Measurements from ENCODE around the gene MAPKAPK3. TPM values are rescaled to one million over a fixed set of nuclear protein-coding genes. Genes with fewer than 3 reads are reported as not detected.

The MAPKAPK3 gene
- total and polyA plus RNA-seq, 2 donors (not counting 3 experiments of a cell fraction or from before 2014, with no cell fraction given): 21.3 to 30.5 TPM

- no peaks in the 10 kb centered on the region for H3K9me3 ChIP-seq (replicated peaks; ENCODE audit: control insufficient read depth, insufficient read depth, low read length)
- no peak overlapping the region for H3K4me3 ChIP-seq (replicated peaks in 1 of 3; ENCODE audit: insufficient read depth in 1 of 3, low read depth in 1 of 3, low read length in 3 of 3)
- no peaks in the 10 kb centered on the region for H3K27me3 ChIP-seq (ENCODE audit: control insufficient read depth in 2 of 2, insufficient read depth in 2 of 2, low read length in 2 of 2)
- H3K79me2 ChIP-seq (ENCODE audit: control insufficient read depth, insufficient read depth, low read length): no peaks in the 10 kb centered on the region
- POLR2A ChIA-PET: no interaction called here
- no peak for FAIRE-seq
- no peaks in the 10 kb centered on the region for H3K4me1 ChIP-seq (ENCODE audit: control insufficient read depth, extremely low read depth, insufficient read depth, low read length)
- no peak overlapping the region for H3K9ac ChIP-seq (replicated peaks; ENCODE audit: extremely low read depth, insufficient read depth, low read length)
- no peaks in the 10 kb centered on the region for H3K36me3 ChIP-seq (ENCODE audit: control insufficient read depth in 2 of 2, extremely low read depth in 1 of 2, insufficient read depth in 2 of 2, low read length in 2 of 2)
- no peak overlapping the region for H2AFZ ChIP-seq (ENCODE audit: low read depth, low read length)
- no peaks in the 10 kb centered on the region for H3K9me1 ChIP-seq (replicated peaks; ENCODE audit: control insufficient read depth, extremely low read depth, insufficient read depth, low read length)
- no peak overlapping the region for H3K27ac ChIP-seq (ENCODE audit: insufficient read depth, low read depth, low read length)
- TF ChIP-seq MYC (IDR thresholded peaks at IDR 0.05; ENCODE audit: low read depth, low read length) (no peak), POLR2A (IDR thresholded peaks at IDR 0.05; ENCODE audit: low read depth, low read length) (no peak), JUN (IDR thresholded peaks at IDR 0.05; ENCODE audit: borderline replicate concordance, insufficient read depth, insufficient read length, low read depth) (no peak), MAX (IDR thresholded peaks at IDR 0.05; ENCODE audit: insufficient read depth, insufficient read length) (no peak), POLR2AphosphoS5 (IDR thresholded peaks at IDR 0.05; ENCODE audit: insufficient read depth, low read depth, low read length) (no peak), GATA2 (IDR thresholded peaks at IDR 0.05; ENCODE audit: insufficient read depth, insufficient read length, low read depth, low read length) (no peak), FOS (IDR thresholded peaks at IDR 0.05; ENCODE audit: borderline replicate concordance, insufficient read depth, low read length) (no peak), CTCF (IDR thresholded peaks at IDR 0.05; ENCODE audit: extremely low read depth in 1 of 2, insufficient read depth in 1 of 2, low read depth in 1 of 2, low read length in 2 of 2) (no peak)
- no peaks in the 10 kb centered on the region for H4K20me1 ChIP-seq (replicated peaks; ENCODE audit: control insufficient read depth, extremely low read depth, insufficient read depth, low read length)
- CTCF ChIA-PET: no interaction called here
- DNase-seq (ENCODE audit: low read depth, low spot score): no peak
- dilution Hi-C loops (cut with MboI; ENCODE audit: extremely low pct_ligation_motif_present, low sequenced_read_pairs): no loop called here
- no TSS peak for BruUV-seq (replicated peaks)
- intact Hi-C loops (cut with micrococcal nuclease): no loop called here
- H3K4me2 ChIP-seq (ENCODE audit: insufficient read depth, low read length): no peak overlapping the region
Measured at GRCh38 chr3:50635066-50635465, 18.1 kb downstream of the MAPKAPK3 start.

Measured in endothelial cell of umbilical vein (primary cell).